Activated CD8-positive, alpha-beta T cell treated with anti-CD3 and anti-CD28 coated beads, Interleukin-2, amount 10 ng/mL, durations not matched to agents 7 days and 5 days (primary cell): Measurements from ENCODE around the gene PVALEF. TPM values are rescaled to one million over a fixed set of nuclear protein-coding genes. Genes with fewer than 3 reads are reported as not detected.

ENCODE experiments used
- ATAC-seq: fragments of 150-1000 bp; cut with Tn5 transposase; one replicate; pipeline ENCODE4 v1.10.0; 2021; ENCODE audit warnings: moderate library complexity
- CTCF ChIA-PET: fragments of 350-600 bp; sonication (Branson Sonifier 250); formaldehyde crosslinking; loops from one replicate; lab custom pipeline; 2021; ENCODE audit warnings: antibody characterized with exemption; lab: Charles Lee
- POLR2A ChIA-PET: fragments of 350-600 bp; sonication (Branson Sonifier 250); formaldehyde crosslinking; loops from one replicate; lab custom pipeline; 2021; ENCODE audit warnings: antibody characterized with exemption; lab: Charles Lee
- DNase-seq: peaks from one replicate; pipeline ENCODE4 v3.0.0-alpha.2; 2020
- H3K27ac Mint-ChIP-seq: one replicate; pipeline ENCODE4 v1.8.0; 2021; ENCODE audit warnings: mild to moderate bottlenecking, mixed read lengths
- H3K27me3 Mint-ChIP-seq: one replicate; pipeline ENCODE4 v1.8.0; 2021; ENCODE audit warnings: low read depth, mixed read lengths
- H3K36me3 Mint-ChIP-seq: one replicate; pipeline ENCODE4 v1.8.0; 2021; ENCODE audit warnings: low read depth, mixed read lengths
- H3K4me1 Mint-ChIP-seq: one replicate; pipeline ENCODE4 v1.8.0; 2021; ENCODE audit warnings: low read depth, mixed read lengths
- H3K4me3 Mint-ChIP-seq: one replicate; pipeline ENCODE4 v1.8.0; 2021; ENCODE audit warnings: mild to moderate bottlenecking, mixed read lengths
- H3K9me3 Mint-ChIP-seq: one replicate; pipeline ENCODE4 v1.8.0; 2022; ENCODE audit warnings: mixed read lengths; ENCODE audit not compliant: insufficient read depth
- total RNA-seq, 2 experiments: library from RNA; stranded (reverse); gene quantifications; one replicate each; pipeline ENCODE4 v1.2.3, GENCODE V29; 2021

Gene PVALEF
- total RNA-seq, 2 experiments from 2014 or later: not detected

DNA sequence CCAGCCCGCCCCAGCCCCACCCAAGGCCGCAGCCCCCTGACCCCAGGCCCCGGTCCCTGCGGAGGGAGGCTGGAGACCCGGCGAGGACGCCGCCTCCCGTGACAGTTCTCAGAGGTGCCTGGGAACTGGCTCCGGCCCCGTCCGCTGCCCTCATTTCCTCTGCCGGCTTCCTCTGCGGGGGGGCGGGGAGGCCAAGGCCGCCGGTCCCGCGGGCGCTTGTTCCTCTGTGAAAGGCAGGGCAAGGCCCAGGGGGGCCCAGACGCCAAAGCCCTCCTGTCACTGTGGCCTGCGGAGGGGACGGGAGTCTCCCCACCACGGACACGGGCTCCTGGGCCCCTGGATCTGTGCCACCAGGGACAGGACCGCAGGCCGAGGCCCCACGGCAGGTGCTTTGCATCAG lies 5.0 kb upstream of the PVALEF start:
- CTCF ChIA-PET: no interaction called here
- H3K27ac Mint-ChIP-seq: peak overlapping the region; percentile 25
- H3K9me3 Mint-ChIP-seq: no peaks in the 10 kb centered on the region
- ATAC-seq (peak; percentile 63), DNase-seq (peak; percentile 42)
- peaks cover 3% of the 10 kb centered on the region for H3K27me3 Mint-ChIP-seq
- no peak overlapping the region for H3K4me3 Mint-ChIP-seq
- peaks cover 5% of the 10 kb centered on the region for H3K4me1 Mint-ChIP-seq
- POLR2A ChIA-PET: no interaction called here
- H3K36me3 Mint-ChIP-seq: no peaks in the 10 kb centered on the region

DNA sequence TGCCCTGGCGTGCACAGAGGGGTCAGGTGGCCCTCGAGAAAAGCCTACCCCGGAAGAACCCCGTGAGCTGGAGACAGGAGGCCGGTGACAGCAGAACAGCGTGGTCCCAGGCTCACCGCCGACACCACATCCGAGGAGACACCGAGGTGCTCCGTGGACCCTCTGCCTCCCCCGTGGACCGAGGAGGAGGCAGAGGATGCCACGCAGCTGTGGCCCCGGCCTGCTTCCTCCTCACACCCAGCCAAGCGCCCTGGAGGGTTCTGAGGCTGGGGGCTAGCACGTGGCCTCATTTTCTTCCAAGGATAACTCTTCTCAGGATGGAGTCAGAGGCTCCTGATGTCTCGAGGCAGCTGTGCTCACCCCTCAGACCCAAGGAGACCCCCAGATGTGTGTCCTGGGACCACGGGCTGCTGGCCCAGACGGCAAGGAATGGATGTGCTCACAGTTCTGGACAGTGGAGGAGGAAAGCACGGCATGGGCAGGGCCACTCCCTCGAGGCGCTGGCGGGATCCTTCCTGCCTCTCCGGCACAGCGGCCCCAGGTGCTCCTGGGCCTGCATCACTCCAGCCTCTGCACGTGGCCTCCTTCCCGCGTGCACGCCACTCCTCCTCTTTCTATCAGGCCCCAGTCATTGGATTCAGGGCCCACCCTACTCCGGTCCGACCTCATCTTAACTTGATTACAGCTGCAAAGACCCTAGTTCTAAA lies 4.4 kb upstream of the PVALEF start:
- DNase-seq: no peak
- Mint-ChIP-seq H3K27ac (peak overlapping the region; percentile 25), H3K4me3 (no peak overlapping the region), H3K4me1 (peaks cover 5% of the 10 kb centered on the region), H3K27me3 (peaks cover 3% of the 10 kb centered on the region), H3K9me3 (no peaks in the 10 kb centered on the region), H3K36me3 (no peaks in the 10 kb centered on the region)
- POLR2A ChIA-PET: no interaction called here
- ATAC-seq: no peak
- CTCF ChIA-PET: no interaction called here

DNA sequence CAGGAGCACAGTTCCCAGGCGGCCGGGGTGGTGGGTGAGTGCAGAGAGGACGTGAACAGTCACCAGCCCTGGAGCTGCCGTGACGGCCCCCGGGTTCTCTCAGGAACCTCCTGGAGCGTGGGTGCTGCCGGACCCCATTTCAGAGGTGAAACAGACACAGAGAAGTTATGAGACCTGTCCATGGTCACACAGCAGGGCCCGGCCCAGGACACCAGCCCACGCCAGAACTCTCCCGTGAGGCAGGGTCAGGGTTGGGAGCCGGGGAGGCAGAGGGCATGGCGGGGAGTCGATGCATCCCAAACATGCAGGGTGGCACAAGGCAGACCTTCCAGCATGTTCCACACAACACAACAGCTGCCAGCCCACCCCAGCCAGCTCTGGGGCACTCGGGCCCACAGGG lies 3.8 kb upstream of the PVALEF start:
- ChIA-PET CTCF (no interaction called here), POLR2A (no interaction called here)
- peaks cover 3% of the 10 kb centered on the region for H3K27me3 Mint-ChIP-seq
- DNase-seq: no peak
- no peaks in the 10 kb centered on the region for H3K36me3 Mint-ChIP-seq
- H3K4me1 Mint-ChIP-seq: peaks cover 5% of the 10 kb centered on the region
- ATAC-seq: no peak
- no peak overlapping the region for H3K4me3 Mint-ChIP-seq
- no peaks in the 10 kb centered on the region for H3K9me3 Mint-ChIP-seq
- H3K27ac Mint-ChIP-seq: no peak overlapping the region

DNA sequence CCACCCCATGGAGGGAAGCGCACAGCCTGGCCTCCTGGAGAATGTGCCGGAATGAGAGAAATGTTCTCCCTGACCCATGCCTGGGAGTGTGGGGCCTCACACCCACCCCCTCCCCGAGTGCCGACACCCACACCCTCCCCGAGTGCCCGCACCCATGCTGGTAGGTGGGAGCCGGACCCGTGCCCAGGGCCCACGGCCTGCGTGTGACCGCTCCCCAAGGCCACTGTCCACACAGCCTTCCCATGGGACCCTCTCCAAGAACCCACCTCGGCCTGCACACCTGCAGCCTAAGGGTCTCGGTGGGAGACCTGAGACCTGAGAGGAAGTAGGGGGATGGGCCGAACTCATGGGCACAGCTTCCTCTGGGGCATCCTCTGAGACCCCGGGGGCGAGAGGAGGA lies 3.3 kb upstream of the PVALEF start:
- Mint-ChIP-seq H3K4me3 (no peak overlapping the region), H3K36me3 (no peaks in the 10 kb centered on the region), H3K27ac (no peak overlapping the region), H3K27me3 (peaks cover 3% of the 10 kb centered on the region), H3K4me1 (peaks cover 5% of the 10 kb centered on the region), H3K9me3 (no peaks in the 10 kb centered on the region)
- ATAC-seq: no peak
- ChIA-PET POLR2A (no interaction called here), CTCF (no interaction called here)
- no peak for DNase-seq

DNA sequence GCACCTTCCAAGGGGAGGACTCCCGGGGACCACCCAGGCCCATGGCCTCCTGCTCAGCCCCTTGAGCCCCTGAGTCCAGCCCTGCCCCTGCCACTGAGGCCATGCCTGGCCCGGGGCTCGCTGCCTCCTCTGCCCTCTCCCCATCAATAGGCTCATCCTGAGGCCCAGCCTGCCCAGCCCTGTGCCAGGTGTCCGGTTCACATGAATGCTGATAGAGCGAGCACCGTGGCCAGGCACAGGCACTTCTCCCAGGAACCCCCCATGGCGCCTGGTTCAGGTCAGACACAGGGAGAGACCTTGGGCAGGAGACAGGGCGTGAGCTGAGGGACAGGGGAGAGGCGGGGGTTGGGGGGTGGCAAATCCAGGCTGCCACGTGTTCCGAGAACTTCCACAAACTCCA lies 2.8 kb upstream of the PVALEF start:
- H3K9me3 Mint-ChIP-seq: no peaks in the 10 kb centered on the region
- ATAC-seq (no peak), DNase-seq (no peak)
- H3K27me3 Mint-ChIP-seq: peaks cover 7% of the 10 kb centered on the region
- POLR2A ChIA-PET: no interaction called here
- peaks cover 5% of the 10 kb centered on the region for H3K4me1 Mint-ChIP-seq
- CTCF ChIA-PET: no interaction called here
- H3K4me3 Mint-ChIP-seq: no peak overlapping the region
- no peak overlapping the region for H3K27ac Mint-ChIP-seq
- no peaks in the 10 kb centered on the region for H3K36me3 Mint-ChIP-seq

DNA sequence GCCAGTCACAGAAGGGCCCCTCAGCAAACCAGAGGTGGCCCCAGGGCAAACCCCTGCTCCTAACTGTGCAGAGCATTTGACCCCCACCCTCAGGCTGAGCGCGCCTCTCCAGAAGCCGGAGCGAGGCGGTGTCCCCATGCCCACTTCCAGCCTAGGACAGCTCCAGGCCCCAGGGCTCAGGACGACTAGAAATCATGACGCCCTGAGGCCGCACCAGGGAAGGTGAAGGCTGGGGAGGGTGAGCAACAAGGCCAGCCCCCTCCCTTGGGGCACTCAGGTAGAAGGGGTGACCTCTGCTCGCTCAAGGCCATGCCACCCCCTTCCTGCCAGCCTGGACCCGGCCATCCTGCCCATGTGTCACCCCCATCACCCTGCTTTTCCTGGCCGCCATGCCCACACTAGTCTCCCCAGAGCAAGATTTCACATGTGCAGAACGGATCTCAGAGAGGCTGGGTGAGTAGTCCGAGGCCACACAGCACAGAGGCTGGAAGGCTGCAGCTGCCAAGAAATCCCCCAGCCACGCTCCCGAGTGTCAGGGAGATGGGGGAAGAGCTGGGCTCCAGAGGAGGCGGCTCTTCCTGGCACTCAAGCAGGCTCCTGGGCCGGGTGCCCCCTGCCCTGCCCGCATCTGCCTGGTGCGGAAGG lies 2.1 kb upstream of the PVALEF start:
- no peak for ATAC-seq
- no peaks in the 10 kb centered on the region for H3K36me3 Mint-ChIP-seq
- no peak overlapping the region for H3K4me3 Mint-ChIP-seq
- peaks cover 7% of the 10 kb centered on the region for H3K27me3 Mint-ChIP-seq
- peaks cover 5% of the 10 kb centered on the region for H3K4me1 Mint-ChIP-seq
- no peaks in the 10 kb centered on the region for H3K9me3 Mint-ChIP-seq
- CTCF ChIA-PET: no interaction called here
- POLR2A ChIA-PET: no interaction called here
- no peak for DNase-seq
- no peak overlapping the region for H3K27ac Mint-ChIP-seq

DNA sequence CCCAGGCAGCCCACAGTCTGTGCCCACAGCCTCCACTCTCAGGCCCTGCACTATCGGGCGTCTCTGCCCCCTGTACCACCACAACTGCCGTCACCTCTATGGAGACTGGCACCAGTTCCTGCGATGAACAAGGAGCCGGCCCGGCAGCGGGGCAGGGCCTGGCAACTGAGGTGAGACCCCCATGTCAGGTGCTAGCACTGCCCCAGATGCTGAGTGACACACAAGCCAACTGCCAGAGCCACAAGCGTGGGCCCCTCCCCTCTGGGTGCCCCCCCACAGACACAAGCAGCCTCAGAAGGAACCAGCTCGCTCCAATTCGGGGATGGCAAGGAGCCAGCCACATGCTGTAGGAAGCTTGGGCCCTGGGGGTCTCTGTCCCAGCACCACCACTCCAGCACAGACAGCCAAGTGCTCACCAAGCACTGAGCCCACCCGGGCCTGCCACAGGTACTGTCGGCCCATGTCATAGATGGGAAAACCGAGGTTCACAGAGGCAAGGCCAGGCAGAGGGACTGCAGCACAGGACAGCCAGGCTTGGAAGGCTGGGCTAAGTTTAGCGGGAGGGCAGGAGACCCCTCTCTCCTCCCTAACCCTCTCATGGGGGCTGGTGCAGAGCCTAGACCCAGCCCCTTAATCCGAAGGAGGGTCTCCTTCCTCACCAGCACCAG lies 1.5 kb upstream of the PVALEF start:
- no peak for DNase-seq
- no peaks in the 10 kb centered on the region for H3K36me3 Mint-ChIP-seq
- H3K27me3 Mint-ChIP-seq: peaks cover 7% of the 10 kb centered on the region
- CTCF ChIA-PET: no interaction called here
- no peak for ATAC-seq
- H3K4me3 Mint-ChIP-seq: no peak overlapping the region
- H3K27ac Mint-ChIP-seq: no peak overlapping the region
- peaks cover 5% of the 10 kb centered on the region for H3K4me1 Mint-ChIP-seq
- POLR2A ChIA-PET: no interaction called here
- no peaks in the 10 kb centered on the region for H3K9me3 Mint-ChIP-seq

DNA sequence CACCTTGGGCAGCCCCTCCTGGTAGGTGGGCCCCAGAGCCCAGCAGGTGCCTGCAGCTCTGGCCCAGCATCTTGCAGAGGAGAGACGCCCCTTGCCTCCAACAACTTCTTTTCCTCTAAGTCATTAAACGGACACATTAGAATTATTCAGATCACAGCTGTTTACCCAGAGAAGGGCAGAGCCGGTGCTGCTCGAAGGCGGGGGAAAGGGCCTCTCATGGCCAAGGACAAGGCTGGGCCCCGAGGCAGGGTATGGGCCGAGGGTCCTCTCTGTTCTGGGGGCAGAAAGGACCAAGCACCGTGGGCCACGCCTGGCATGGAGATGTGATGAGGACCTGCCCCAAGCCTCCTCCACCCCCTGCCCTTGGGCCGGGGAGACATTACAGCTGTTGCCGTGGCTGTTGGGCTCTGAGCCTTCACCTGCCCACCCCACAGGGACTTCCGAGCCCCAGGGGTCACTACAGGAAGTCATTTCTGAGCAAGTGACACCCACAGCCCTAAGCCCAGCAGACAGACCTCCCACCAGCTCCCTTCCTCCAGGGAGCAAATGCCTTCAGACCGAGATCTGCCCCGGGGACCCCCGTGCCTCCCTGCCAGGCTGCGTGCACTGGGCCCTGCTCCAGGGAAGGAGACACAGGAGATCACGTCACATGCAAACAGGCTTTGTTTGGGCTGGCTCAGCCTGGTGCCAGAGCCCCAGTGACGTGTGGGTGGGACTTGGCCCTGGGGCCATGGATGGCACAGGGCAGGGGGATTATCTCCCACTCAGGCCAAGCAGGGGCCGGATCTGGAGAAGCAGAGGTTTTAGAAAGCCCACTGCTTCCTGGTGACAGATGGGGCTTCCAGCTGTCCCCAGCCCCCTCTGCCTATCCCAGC lies 699 bp upstream of the PVALEF start:
- Mint-ChIP-seq H3K36me3 (no peaks in the 10 kb centered on the region), H3K9me3 (no peaks in the 10 kb centered on the region), H3K4me3 (no peak overlapping the region), H3K27me3 (peaks cover 7% of the 10 kb centered on the region), H3K4me1 (peaks cover 3% of the 10 kb centered on the region), H3K27ac (no peak overlapping the region)
- ATAC-seq (no peak), DNase-seq (no peak)
- POLR2A ChIA-PET: no interaction called here
- CTCF ChIA-PET: no interaction called here

DNA sequence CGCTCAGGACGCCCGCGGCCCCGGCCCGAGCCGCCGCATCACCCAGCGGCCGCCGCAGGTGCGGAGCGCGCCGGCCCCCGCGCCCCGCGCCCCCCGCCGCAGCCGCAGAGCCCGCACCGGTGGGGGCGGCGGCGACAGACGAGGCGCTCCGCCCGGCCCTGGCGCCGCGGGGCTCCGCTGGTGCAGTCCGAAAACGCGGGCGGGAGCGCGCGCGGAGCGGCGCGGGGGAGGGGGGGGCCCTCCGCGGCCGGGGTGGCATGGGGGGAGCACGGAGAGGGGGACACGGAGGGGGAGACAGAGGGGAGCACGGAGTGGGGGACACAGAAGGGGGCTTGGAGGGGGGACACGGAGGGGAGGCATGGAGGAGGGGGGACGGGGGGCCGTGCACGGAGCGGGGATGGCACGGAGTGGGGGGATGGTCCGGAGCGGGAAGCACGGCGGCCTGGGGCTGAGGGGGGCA lies 756 bp downstream of the PVALEF start, which contains the start of gene AATK:
TSS of gene AATK (minus strand) at position 189 of the 460 bp plus-strand sequence. CDS start 229 bp downstream, outside the sequence.
- Mint-ChIP-seq H3K27ac (no peak within 1 kb of the TSS), H3K36me3 (no peaks in the 10 kb centered on the region), H3K4me3 (no peak within 1 kb of the TSS), H3K9me3 (no peaks in the 10 kb centered on the region), H3K4me1 (no peaks in the 10 kb centered on the region), H3K27me3 (peaks cover 7% of the 10 kb centered on the region)
- ATAC-seq: no peak
- no peak for DNase-seq
- CTCF ChIA-PET: no interaction called here
- POLR2A ChIA-PET: interaction anchor here (0.6 kb wide), 1 partner anchor 16 kb away, joined by 3 read pairs; no protein-coding TSS in a partner anchor

DNA sequence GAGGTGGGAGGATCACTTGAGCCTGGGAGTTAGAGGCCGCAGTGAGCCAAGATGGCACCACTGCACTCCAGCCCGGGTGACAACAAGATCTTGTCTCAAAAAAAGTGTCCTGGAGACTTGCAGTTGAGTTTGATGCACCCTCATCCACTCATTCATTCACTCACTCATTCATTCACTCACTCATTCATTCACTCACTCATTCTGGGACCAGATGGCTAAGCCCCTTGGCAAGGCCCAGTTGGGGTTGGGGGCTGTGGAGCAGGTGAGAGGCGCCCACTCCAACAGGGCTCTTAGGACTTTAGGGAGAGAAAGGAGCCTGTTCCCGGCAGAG lies 1.9 kb downstream of the PVALEF start:
- Mint-ChIP-seq H3K27me3 (peaks cover 7% of the 10 kb centered on the region), H3K9me3 (no peaks in the 10 kb centered on the region), H3K4me3 (no peak overlapping the region), H3K27ac (no peak overlapping the region), H3K4me1 (no peaks in the 10 kb centered on the region), H3K36me3 (no peaks in the 10 kb centered on the region)
- CTCF ChIA-PET: no interaction called here
- no peak for DNase-seq
- ATAC-seq: no peak
- POLR2A ChIA-PET: no interaction called here

DNA sequence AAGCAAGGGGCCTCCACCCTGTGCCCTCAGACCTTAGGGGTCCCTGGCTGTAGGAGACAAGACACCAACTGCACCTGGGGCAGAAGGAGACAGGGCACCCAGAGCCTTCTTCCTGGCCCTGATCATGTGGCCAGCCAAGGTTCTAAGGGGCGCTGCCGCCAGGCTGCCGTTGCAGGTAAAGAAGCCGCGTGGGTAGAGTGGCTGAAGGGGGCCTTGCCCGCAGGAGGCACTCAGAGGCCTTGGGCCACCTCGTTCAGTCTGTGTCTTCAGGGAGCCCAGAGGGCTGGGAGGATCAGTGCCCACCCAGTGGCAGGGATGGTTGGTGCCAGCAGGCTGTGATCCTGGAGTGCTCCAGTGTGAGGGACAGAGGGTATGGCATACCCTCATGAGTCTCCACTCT lies 2.3 kb downstream of the PVALEF start:
- ATAC-seq: no peak
- Mint-ChIP-seq H3K36me3 (no peaks in the 10 kb centered on the region), H3K4me3 (no peak overlapping the region), H3K4me1 (no peaks in the 10 kb centered on the region), H3K27ac (no peak overlapping the region), H3K9me3 (no peaks in the 10 kb centered on the region), H3K27me3 (peaks cover 7% of the 10 kb centered on the region)
- POLR2A ChIA-PET: interaction anchor here (1.0 kb wide), 1 partner anchor 18 kb away, joined by 3 read pairs; no protein-coding TSS in a partner anchor
- CTCF ChIA-PET: no interaction called here
- DNase-seq: no peak
